Lower lobe of right lung (tissue), 2 donors: ENCODE results near the gene EAF2. TPM values are rescaled to one million over a fixed set of nuclear protein-coding genes. Genes with fewer than 3 reads are reported as not detected.
A peak's percentile ranks its signal among the peaks of the same experiment; 100 is the strongest.
"Not testable (repeated sequence)": the region's sequence is repeated elsewhere in the genome, so short reads cannot be mapped to it uniquely, and the experiment has no call there.

ENCODE experiments used
- ATAC-seq, 2 donors: fragments of 200-7000 bp; cut with Tn5 transposase; one replicate each; pipeline ENCODE4 v1.9.1; 2020 to 2022; ENCODE audit warnings: mild to moderate bottlenecking in 2 of 2, moderate library complexity in 2 of 2
- DNase-seq: peaks from one replicate; pipeline ENCODE4 v3.0.0-alpha.2; 2020
- H3K27ac ChIP-seq: fragments of 200-600 bp; one replicate; pipeline ENCODE4 v1.8.0; 2022
- H3K27me3 ChIP-seq: fragments of 200-600 bp; one replicate; pipeline ENCODE4 v1.8.0; 2022; ENCODE audit warnings: low read depth
- H3K36me3 ChIP-seq: fragments of 200-600 bp; one replicate; pipeline ENCODE4 v1.8.0; 2022; ENCODE audit warnings: mild to moderate bottlenecking
- H3K4me1 ChIP-seq: fragments of 200-600 bp; one replicate; pipeline ENCODE4 v1.8.0; 2022
- H3K4me3 ChIP-seq: fragments of 200-600 bp; one replicate; pipeline ENCODE4 v1.8.0; 2022; ENCODE audit warnings: mild to moderate bottlenecking
- H3K9me3 ChIP-seq: fragments of 200-600 bp; one replicate; pipeline ENCODE4 v1.8.0; 2022
- intact Hi-C: fragments of 100-400 bp; cut with DNase I; formaldehyde crosslinking; loops from one replicate; pipeline ENCODE4 v1.11.0; 2022
- total RNA-seq: library from RNA; stranded (reverse); fragmentation: NEBNext Ultra II Directional; extraction: Animal tissue kit (Norgen Biotek cat#: 25700); gene quantifications from one replicate; pipeline ENCODE4 v1.2.1, GENCODE V29; 2021
- TF ChIP-seq, protein P1 (sequence below): fragments of 200-600 bp; IDR thresholded peaks from one replicate; pipeline ENCODE4 v1.8.0; 2022; ENCODE audit warnings: antibody characterized with exemption, mild to moderate bottlenecking
- donor health status: DM: no; HTN: yes; CAD: no; lungs with severe emphysema.

The EAF2 gene
- total RNA-seq, 1 donor from 2014 or later, result 7.3 TPM

DNA sequence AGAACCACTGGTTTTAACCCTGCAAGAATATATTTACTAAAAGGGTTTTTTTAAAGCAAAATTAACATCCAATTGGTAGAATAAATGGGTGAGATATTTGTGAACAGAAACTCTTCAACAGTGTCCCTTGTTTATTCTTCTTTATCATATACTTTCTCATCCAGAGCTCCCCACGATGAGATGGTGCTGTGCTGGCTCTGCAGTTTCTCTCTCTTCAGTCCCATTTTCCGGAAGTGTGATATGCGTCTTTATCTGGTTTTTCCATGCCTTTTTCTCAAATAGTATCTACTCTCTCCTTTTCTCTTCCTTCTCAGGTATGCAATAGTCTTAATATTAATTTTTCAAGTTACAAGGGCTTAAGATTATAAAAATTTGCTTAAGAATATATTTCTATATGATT lies 1.5 kb downstream of the EAF2 start:
- no peaks in the 10 kb centered on the region for H3K9me3 ChIP-seq
- no peak overlapping the region for H3K27ac ChIP-seq
- peaks cover 10% of the 10 kb centered on the region for H3K36me3 ChIP-seq
- H3K27me3 ChIP-seq, result no peaks in the 10 kb centered on the region
- peak overlapping the region; percentile 78 for H3K4me3 ChIP-seq
- peaks cover 20% of the 10 kb centered on the region for H3K4me1 ChIP-seq
- intact Hi-C loops, result no loop called here
- TF ChIP-seq, protein P1, sequence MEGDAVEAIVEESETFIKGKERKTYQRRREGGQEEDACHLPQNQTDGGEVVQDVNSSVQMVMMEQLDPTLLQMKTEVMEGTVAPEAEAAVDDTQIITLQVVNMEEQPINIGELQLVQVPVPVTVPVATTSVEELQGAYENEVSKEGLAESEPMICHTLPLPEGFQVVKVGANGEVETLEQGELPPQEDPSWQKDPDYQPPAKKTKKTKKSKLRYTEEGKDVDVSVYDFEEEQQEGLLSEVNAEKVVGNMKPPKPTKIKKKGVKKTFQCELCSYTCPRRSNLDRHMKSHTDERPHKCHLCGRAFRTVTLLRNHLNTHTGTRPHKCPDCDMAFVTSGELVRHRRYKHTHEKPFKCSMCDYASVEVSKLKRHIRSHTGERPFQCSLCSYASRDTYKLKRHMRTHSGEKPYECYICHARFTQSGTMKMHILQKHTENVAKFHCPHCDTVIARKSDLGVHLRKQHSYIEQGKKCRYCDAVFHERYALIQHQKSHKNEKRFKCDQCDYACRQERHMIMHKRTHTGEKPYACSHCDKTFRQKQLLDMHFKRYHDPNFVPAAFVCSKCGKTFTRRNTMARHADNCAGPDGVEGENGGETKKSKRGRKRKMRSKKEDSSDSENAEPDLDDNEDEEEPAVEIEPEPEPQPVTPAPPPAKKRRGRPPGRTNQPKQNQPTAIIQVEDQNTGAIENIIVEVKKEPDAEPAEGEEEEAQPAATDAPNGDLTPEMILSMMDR, result no peak
- ATAC-seq (no peak), DNase-seq (no peak)

DNA sequence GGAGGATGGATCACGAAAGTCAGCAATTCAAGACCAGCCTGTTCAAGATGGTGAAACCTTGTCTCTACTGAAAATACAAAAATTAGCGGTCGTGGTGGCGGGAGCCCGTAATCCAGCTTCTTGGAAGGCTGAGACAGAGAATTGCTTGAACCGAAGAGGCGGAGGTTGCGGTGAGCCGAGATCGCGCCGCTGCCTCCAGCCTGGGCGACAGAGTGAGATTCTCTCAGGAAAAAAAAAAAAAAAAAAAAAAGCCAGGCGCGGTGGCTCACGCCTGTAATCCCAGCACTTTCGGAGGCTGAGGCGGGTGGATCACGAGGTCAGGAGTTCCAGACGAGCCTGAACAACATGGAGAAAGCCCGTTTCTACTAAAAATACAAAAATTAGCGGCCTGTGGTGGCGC lies 5.0 kb downstream of the EAF2 start:
- H3K9me3 ChIP-seq, result no peaks in the 10 kb centered on the region
- TF ChIP-seq, protein P1, result no peak
- no peak overlapping the region for H3K27ac ChIP-seq
- peaks cover 8% of the 10 kb centered on the region for H3K4me1 ChIP-seq
- no peak for ATAC-seq
- no peaks in the 10 kb centered on the region for H3K36me3 ChIP-seq
- DNase-seq, result no peak
- H3K4me3 ChIP-seq, result no peak overlapping the region
- intact Hi-C loops, result no loop called here
- no peaks in the 10 kb centered on the region for H3K27me3 ChIP-seq

DNA sequence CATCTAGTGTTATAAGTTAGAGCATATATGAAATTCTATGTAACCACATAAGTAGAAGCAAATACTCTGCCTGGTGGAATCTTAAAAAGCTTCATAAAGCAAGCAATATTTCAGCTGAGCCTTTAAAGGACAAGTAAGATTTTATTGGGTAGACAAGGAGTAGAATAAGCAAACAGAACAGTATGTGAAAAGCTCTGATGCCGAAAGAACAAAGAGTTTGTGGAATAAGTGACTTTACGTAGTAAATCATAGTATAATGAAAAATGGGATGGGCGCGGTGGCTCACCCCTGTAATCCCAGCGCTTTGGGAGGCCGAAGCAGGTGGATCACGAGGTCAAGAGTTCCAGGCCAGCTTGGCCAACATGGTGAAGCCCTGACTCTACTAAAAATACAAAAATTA lies 9.9 kb downstream of the EAF2 start:
- Histone ChIP-seq H3K4me3 (no peak overlapping the region), H3K27me3 (no peaks in the 10 kb centered on the region), H3K4me1 (no peaks in the 10 kb centered on the region), H3K9me3 (no peaks in the 10 kb centered on the region), H3K36me3 (no peaks in the 10 kb centered on the region), H3K27ac (no peak overlapping the region)
- no peak for DNase-seq
- intact Hi-C loops, result no loop called here
- ATAC-seq, result no peak
- TF ChIP-seq, protein P1, result no peak

DNA sequence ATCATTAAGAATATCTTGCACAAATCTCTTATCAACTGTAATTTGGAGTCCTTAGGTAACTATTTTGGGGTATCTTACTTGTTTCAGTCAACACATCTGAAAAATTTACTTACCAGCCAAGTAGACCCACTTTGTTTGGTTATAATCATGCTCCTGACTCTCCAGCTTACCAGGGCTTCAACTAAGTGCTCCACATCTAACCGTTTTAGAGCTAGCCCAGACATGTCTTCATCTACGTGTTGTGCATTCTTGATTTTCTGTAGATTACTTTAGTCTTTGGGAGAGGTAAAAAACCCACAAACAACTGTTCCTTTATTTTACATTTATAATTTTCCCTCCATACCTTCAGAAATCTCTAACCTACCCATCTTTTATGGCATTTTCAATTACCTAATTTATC lies 17.2 kb downstream of the EAF2 start:
- no peaks in the 10 kb centered on the region for H3K27me3 ChIP-seq
- no peaks in the 10 kb centered on the region for H3K36me3 ChIP-seq
- intact Hi-C loops, result no loop called here
- ATAC-seq, result no peak
- DNase-seq, result no peak
- no peaks in the 10 kb centered on the region for H3K9me3 ChIP-seq
- no peak overlapping the region for H3K27ac ChIP-seq
- no peak overlapping the region for H3K4me3 ChIP-seq
- TF ChIP-seq, protein P1, result no peak
- H3K4me1 ChIP-seq, result no peaks in the 10 kb centered on the region

DNA sequence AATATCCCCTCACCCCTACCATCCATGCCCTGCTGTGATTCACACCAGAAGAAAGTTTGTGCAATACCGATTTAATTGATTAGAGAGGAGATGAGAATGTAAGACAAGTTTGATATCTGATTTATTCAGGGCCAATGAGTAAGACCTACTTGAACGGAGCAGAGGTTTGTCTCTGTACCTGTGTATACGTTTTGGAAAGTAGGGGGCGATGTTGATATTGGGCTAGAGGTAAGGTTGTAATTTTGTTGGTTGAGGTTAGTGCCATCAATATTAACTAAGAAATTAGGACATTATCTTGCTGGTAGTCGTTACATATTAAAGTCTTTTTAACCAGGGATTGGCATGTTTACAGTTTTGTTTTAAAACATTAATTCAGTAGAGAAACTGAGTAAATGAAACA lies 20.5 kb downstream of the EAF2 start:
- Histone ChIP-seq H3K27me3 (no peaks in the 10 kb centered on the region), H3K36me3 (no peaks in the 10 kb centered on the region), H3K4me3 (no peak overlapping the region), H3K27ac (no peak overlapping the region), H3K9me3 (no peaks in the 10 kb centered on the region), H3K4me1 (no peaks in the 10 kb centered on the region)
- intact Hi-C loops, result no loop called here
- TF ChIP-seq, protein P1, result peak; percentile 15
- ATAC-seq (no peak), DNase-seq (no peak)

DNA sequence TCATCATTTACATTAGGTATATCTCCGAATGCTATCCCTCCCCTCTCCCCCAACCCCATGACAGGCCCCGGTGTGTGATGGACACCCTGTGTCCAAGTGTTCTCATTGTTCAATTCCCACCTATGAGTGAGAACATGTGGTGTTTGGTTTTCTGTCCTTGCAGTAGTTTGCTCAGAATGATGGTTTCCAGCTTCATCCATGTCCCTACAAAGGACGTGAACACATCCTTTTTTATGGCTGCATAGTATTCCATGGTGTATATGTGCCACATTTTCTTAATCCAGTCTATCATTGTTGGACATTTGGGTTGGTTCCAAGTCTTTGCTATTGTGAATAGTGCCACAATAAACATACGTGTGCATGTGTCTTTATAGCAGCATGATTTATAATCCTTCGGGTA lies 22.8 kb downstream of the EAF2 start:
- intact Hi-C loops, ATAC-seq, H3K36me3 ChIP-seq, H3K27me3 ChIP-seq, H3K4me1 ChIP-seq, H3K27ac ChIP-seq, DNase-seq, H3K4me3 ChIP-seq, H3K9me3 ChIP-seq: not testable (repeated sequence)

DNA sequence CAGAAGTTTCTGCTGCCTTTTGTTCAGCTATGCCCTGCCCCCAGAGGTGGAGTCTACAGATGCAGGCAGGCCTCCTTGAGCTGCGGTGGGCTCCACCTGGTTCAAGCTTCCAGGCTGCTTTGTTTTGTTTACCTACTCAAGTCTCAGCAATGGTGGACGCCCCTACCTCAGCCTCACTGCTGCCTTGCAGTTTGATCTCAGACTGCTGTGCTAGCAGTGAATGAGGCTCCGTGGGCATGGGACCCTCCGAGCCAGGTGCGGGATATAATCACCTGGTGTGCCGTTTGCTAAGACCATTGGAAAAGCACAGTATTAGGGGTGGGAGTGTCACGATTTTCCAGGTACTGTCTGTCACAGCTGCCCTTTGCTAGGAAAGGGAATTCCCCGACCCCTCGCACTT lies 28.2 kb downstream of the EAF2 start:
- H3K27ac ChIP-seq, intact Hi-C loops, H3K4me1 ChIP-seq, H3K9me3 ChIP-seq, DNase-seq, ATAC-seq, H3K27me3 ChIP-seq, H3K4me3 ChIP-seq, H3K36me3 ChIP-seq: not testable (repeated sequence)
